ENCODE measurements around the gene RPS19.

The RPS19 gene

DNA sequence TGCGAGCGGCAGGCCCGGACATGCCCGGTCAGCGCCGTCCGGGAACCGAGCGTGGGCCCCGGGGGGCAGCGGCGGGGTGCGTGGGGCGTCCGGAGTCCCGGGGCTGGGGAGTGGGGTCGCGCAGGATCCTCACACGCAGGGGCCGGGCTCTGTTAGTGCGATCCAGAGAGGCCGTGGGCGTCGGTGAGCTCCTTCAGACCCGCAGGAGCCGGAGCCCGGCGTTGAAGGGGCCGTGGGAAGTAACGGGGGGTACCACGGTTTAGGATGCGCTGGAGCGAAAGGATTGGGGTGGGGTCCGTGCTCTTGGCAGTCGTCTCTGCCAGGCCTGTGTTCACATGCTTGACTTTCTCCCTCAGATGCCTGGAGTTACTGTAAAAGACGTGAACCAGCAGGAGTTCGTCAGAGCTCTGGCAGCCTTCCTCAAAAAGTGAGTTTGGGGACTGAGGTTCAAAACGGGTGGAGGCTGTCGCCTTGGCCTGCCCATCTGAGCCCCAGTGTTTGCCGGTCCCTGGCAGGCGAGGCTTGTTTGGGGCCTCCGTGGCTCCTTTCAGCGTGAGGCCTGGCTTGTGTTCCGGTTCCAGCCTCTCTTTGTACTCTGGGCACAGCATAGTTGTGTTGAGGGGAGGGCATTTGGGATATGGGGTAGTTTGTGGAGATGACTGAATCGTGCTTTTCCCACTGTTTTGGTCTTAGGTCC is 512 bp downstream of the RPS19 start:
- peaks cover 44% of the 10 kb centered on the region for H3K36me3 ChIP-seq (ENCODE audit: insufficient read depth, low read length)

DNA sequence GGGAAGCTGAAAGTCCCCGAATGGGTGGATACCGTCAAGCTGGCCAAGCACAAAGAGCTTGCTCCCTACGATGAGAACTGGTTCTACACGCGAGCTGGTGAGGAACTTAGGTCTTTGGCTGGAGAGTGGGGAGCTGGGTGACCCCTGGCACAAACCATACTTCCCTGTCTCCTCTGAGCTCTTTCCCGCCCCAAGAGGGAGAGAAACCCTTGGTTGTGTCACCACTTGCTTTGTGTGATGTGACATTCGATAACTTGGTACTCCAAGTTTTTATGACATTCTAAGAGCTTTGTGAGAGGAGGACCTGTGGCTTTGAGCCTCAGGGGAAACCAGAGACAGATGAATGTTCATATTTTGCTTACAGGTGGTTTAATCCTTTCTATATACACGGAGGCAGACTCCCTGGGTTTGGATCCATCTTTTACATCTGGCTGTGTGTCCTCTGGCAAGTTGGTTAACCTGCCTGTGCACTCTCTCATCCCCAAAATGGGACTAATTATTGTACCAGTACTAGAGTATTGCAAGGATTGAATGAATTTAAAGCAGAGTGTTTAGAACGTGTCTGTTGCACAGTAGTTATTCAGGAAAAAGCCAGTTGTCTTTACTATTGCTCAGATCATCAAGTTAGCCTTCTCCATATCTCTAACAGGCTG is 1.2 kb downstream of the RPS19 start:
- Histone ChIP-seq H3K27ac (ENCODE audit: low read depth, low read length) (peak overlapping the region; percentile 88), H3K9ac (ENCODE audit: low read length) (peak overlapping the region; percentile 95), H3K9me3 (ENCODE audit: low read length) (no peaks in the 10 kb centered on the region), H3K4me1 (ENCODE audit: insufficient read depth, low read length) (peaks cover 37% of the 10 kb centered on the region), H3K27me3 (ENCODE audit: control insufficient read depth in 1 of 2, insufficient read depth in 2 of 2, low read length in 2 of 2) (no peaks in the 10 kb centered on the region), H3K36me3 (ENCODE audit: insufficient read depth, low read length) (peaks cover 46% of the 10 kb centered on the region), H3K4me3 (ENCODE audit: low read depth in 1 of 2, low read length in 2 of 2) (peak overlapping the region; percentile 50 to 86)

More for the DNA sequence above, 512 bp downstream of the RPS19 start:
- peak overlapping the region; percentile 95 for H3K9ac ChIP-seq (ENCODE audit: low read length)
- H3K27me3 ChIP-seq (ENCODE audit: control insufficient read depth in 1 of 2, insufficient read depth in 2 of 2, low read length in 2 of 2), result no peaks in the 10 kb centered on the region
- peaks cover 37% of the 10 kb centered on the region for H3K4me1 ChIP-seq (ENCODE audit: insufficient read depth, low read length)
- H3K9me3 ChIP-seq (ENCODE audit: low read length), result no peaks in the 10 kb centered on the region
- H3K27ac ChIP-seq (ENCODE audit: low read depth, low read length), result peak overlapping the region; percentile 88
- H3K4me3 ChIP-seq (ENCODE audit: low read depth in 1 of 2, low read length in 2 of 2), result peak overlapping the region; percentile 50 to 86

DNA sequence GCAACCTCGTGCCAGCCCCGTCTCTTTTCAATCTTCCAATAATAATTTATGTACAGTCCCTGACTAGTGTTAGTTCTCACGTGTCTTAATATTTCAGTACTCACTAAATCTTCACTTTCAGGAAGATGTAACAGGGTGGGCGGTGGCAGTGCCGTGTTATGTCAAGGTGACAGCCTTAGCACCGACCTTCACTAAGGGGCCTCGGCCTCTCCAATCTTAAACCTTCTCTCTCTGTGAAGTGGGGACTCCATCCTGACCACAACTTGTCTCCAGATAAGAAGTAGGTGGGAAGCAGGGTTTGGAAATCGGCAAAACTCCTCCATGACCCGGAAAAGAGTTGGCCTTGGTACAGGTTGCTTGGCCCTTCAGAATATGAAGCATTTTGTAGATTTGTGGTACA is 1.8 kb downstream of the RPS19 start:
- Histone ChIP-seq H3K27me3 (ENCODE audit: control insufficient read depth in 1 of 2, insufficient read depth in 2 of 2, low read length in 2 of 2) (no peaks in the 10 kb centered on the region), H3K9ac (ENCODE audit: low read length) (peak overlapping the region; percentile 95), H3K27ac (ENCODE audit: low read depth, low read length) (peak overlapping the region; percentile 88), H3K4me3 (ENCODE audit: low read depth in 1 of 2, low read length in 2 of 2) (no peak overlapping the region), H3K4me1 (ENCODE audit: insufficient read depth, low read length) (peaks cover 37% of the 10 kb centered on the region), H3K36me3 (ENCODE audit: insufficient read depth, low read length) (peaks cover 50% of the 10 kb centered on the region), H3K9me3 (ENCODE audit: low read length) (no peaks in the 10 kb centered on the region)

DNA sequence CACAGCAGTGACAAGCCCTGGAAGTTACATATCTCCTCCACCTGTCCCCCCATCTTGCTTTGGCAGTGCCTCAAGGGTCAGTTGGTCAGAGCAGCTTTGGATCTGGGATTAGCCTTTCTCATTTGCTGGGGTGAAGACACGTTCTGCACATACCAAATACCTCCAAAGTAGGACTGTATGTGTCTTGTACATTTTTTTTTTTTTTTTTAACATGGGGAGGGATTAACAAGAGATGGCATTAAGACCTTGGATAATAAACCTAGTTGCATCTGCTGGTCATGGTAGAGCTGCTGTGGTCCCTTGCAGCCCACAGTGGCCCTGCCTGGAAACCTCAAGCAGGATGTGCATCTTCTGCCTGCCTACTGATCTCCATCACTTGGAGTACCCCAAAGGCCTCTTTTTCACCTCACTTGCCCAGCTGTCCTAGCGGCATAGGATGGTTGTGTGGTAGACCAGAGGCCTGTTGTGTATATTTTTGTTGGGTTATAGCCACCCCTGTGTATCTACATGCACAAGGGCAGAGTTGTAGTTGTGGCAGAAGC is 2.5 kb downstream of the RPS19 start:
- Histone ChIP-seq H3K27ac (ENCODE audit: low read depth, low read length) (no peak overlapping the region), H3K36me3 (ENCODE audit: insufficient read depth, low read length) (peaks cover 50% of the 10 kb centered on the region), H3K4me3 (ENCODE audit: low read depth in 1 of 2, low read length in 2 of 2) (no peak overlapping the region), H3K27me3 (ENCODE audit: control insufficient read depth in 1 of 2, insufficient read depth in 2 of 2, low read length in 2 of 2) (no peaks in the 10 kb centered on the region), H3K9me3 (ENCODE audit: low read length) (no peaks in the 10 kb centered on the region), H3K9ac (ENCODE audit: low read length) (no peak overlapping the region), H3K4me1 (ENCODE audit: insufficient read depth, low read length) (peaks cover 37% of the 10 kb centered on the region)

DNA sequence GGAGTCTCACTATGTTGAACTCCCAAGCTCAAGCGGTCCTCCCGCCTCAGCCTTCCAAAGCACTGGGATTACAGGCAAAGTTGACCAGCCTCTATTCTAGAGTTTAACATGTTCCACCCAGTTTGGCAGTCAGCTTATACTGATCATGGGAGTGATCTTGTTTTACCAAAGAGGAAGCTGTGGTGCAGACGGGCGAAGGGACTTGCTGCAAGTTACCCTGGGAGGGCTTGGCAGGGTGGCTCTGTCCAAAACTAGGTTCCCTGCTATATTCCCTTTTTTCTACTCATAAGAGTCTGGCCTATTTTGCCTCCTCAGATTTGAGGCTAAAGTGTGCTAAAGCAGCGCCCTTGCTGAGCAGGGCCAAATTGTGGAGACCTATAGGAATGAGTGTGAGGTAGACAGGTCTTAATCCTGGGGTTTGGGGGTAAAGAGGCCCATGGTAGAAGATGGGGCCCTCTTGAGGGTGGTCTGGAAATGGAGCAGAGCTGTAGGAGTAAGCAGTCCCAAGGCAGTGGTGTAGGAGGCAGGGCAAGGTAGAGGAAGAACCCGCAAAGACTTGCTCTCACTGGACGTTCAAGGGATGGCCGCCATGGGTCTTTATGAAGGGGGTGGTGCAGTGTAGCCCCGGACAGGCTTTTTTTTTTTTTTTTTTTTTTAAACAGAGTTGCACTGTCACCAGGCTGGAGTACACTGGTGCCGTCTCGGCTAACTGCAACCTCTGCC is 3.3 kb downstream of the RPS19 start:
- Histone ChIP-seq H3K27ac (ENCODE audit: low read depth, low read length) (no peak overlapping the region), H3K4me1 (ENCODE audit: insufficient read depth, low read length) (peaks cover 40% of the 10 kb centered on the region), H3K9ac (ENCODE audit: low read length) (no peak overlapping the region), H3K27me3 (ENCODE audit: control insufficient read depth in 1 of 2, insufficient read depth in 2 of 2, low read length in 2 of 2) (no peaks in the 10 kb centered on the region), H3K4me3 (ENCODE audit: low read depth in 1 of 2, low read length in 2 of 2) (no peak overlapping the region), H3K36me3 (ENCODE audit: insufficient read depth, low read length) (peaks cover 57% of the 10 kb centered on the region), H3K9me3 (ENCODE audit: low read length) (no peaks in the 10 kb centered on the region)

DNA sequence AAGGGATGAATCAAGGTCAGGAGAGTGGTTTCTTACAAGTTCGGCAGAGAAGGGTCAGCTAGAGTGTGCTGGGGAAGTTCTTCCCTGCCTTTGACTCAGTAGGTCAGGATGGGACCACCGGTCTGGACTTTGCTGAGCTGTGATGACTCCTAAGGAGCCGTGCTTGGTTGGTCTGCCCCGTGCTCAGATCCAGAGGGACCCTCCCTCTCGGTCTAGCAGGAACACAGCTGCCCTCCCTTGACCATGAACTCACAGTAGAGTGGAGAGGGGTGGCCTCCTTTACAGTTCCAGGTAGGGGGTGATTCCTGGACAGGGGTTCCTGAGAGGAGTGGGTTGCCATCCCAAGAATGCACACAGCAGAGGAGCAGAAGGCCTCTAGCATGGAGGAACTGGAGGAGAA is 4.3 kb downstream of the RPS19 start:
- no peak overlapping the region for H3K4me3 ChIP-seq (ENCODE audit: low read depth in 1 of 2, low read length in 2 of 2)
- no peak overlapping the region for H3K9ac ChIP-seq (ENCODE audit: low read length)
- H3K36me3 ChIP-seq (ENCODE audit: insufficient read depth, low read length), result peaks cover 68% of the 10 kb centered on the region

DNA sequence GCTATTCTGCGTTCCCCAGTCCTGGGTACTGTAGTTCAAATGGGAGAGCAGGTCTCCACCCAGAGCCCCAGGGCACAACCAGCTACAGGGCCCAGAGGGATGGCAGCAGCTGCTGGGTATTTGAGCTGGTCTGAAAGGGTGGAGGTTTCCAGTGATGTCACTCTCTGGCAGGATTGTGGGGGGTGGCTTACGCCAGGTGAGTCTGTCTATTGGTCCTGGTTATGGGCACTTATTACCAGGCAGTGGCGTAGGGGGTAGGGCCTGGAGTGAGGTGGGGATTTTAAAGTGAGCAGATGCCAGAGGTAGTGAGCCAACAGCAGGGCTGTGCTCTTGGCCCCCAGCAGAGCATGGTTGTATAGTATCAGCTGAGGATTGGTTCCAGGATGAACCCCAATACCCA is 6.2 kb downstream of the RPS19 start:
- H3K36me3 ChIP-seq (ENCODE audit: insufficient read depth, low read length), result peaks cover 77% of the 10 kb centered on the region

More for the DNA sequence above, 4.3 kb downstream of the RPS19 start:
- Histone ChIP-seq H3K27ac (ENCODE audit: low read depth, low read length) (no peak overlapping the region), H3K4me1 (ENCODE audit: insufficient read depth, low read length) (peaks cover 36% of the 10 kb centered on the region), H3K9me3 (ENCODE audit: low read length) (no peaks in the 10 kb centered on the region), H3K27me3 (ENCODE audit: control insufficient read depth in 1 of 2, insufficient read depth in 2 of 2, low read length in 2 of 2) (no peaks in the 10 kb centered on the region)

DNA sequence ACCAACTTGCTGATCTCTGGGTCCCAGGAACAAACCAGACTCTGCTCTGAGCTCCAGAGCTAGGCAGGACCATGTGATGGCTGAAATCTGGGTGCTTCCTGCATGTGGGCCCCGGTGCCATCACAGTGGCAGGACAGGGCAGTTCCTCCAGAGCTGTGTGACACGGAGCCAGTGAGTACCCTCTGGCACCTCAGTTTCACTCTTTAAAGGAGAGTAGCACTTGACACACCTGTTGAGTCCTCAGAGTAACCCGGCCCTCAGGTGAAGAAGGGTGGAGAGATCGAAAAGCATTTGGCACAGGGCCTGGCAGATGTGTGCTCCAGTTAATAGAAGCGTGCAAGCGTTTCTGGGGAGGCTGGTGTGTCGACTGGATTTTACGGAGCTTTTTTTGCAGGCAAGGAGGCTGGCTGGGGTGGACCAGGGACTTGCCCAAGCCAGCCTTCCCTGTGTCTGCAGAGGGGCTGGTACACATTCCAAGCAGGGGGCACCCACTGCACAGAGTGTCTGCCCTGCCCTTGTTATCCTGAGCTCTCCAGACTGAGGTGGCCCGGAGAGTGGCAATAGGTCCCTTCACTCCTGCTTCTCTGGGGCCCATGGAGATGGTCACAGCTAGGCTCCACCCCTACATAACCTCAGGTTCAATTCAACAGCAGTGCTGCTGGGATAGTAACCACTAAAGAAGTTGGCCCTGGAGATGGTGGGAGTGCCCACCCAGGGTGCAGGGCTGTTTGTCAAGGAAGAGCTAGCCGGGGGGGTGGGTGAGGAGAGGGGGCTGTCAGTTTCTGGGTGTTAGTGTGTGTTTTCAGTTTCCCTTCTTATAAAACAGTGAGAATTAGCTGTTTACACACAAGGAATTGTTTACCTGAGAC is 8.3 kb downstream of the RPS19 start:
- H3K4me3 ChIP-seq (ENCODE audit: low read depth in 1 of 2, low read length in 2 of 2), result no peak overlapping the region
- no peaks in the 10 kb centered on the region for H3K27me3 ChIP-seq (ENCODE audit: control insufficient read depth in 1 of 2, insufficient read depth in 2 of 2, low read length in 2 of 2)
- H3K27ac ChIP-seq (ENCODE audit: low read depth, low read length), result no peak overlapping the region
- H3K9ac ChIP-seq (ENCODE audit: low read length), result no peak overlapping the region
- H3K4me1 ChIP-seq (ENCODE audit: insufficient read depth, low read length), result peaks cover 9% of the 10 kb centered on the region
- peaks cover 70% of the 10 kb centered on the region for H3K36me3 ChIP-seq (ENCODE audit: insufficient read depth, low read length)
- H3K9me3 ChIP-seq (ENCODE audit: low read length), result no peaks in the 10 kb centered on the region

More for the DNA sequence above, 6.2 kb downstream of the RPS19 start:
- Histone ChIP-seq H3K27ac (ENCODE audit: low read depth, low read length) (no peak overlapping the region), H3K4me3 (ENCODE audit: low read depth in 1 of 2, low read length in 2 of 2) (no peak overlapping the region), H3K4me1 (ENCODE audit: insufficient read depth, low read length) (peaks cover 29% of the 10 kb centered on the region), H3K27me3 (ENCODE audit: control insufficient read depth in 1 of 2, insufficient read depth in 2 of 2, low read length in 2 of 2) (no peaks in the 10 kb centered on the region), H3K9ac (ENCODE audit: low read length) (no peak overlapping the region), H3K9me3 (ENCODE audit: low read length) (no peaks in the 10 kb centered on the region)

DNA sequence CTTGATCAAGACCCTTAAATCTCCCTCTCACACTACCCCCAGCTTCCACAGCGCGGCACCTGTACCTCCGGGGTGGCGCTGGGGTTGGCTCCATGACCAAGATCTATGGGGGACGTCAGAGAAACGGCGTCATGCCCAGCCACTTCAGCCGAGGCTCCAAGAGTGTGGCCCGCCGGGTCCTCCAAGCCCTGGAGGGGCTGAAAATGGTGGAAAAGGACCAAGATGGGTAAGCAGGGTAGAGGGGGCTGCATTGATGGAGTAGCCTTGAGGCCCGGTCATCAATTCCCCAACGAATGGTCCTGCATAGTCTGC is 8.9 kb downstream of the RPS19 start:
- Histone ChIP-seq H3K4me3 (ENCODE audit: low read depth in 1 of 2, low read length in 2 of 2) (no peak overlapping the region), H3K9me3 (ENCODE audit: low read length) (no peaks in the 10 kb centered on the region), H3K9ac (ENCODE audit: low read length) (no peak overlapping the region), H3K4me1 (ENCODE audit: insufficient read depth, low read length) (peaks cover 9% of the 10 kb centered on the region), H3K27me3 (ENCODE audit: control insufficient read depth in 1 of 2, insufficient read depth in 2 of 2, low read length in 2 of 2) (no peaks in the 10 kb centered on the region), H3K36me3 (ENCODE audit: insufficient read depth, low read length) (peaks cover 66% of the 10 kb centered on the region), H3K27ac (ENCODE audit: low read depth, low read length) (no peak overlapping the region)

DNA sequence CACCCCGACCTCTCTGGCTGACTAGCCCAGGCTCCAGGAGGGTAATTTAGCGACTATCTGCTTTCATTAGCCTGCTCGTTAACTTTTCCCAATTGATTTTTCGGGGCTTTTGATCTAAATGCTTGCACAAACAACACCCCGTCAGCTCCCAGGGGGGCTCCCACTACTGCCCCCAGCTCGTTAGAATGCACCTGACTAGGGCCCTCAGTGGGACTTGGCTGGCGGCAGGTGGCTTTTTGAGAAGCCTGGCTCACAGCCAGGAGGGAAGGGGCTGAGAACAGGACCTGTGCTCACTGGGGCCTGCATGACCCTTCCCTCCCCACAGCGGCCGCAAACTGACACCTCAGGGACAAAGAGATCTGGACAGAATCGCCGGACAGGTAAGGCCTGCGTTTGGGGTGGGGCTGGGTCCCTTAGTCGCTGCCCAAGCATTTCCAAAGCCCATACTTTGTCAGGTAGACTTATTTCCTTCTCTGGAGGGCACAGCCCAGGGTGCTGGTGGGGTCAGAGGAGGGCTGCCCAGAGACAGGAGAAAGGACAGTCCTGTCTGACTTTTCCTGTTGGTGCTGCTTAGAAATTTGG is 9.4 kb downstream of the RPS19 start:
- no peak overlapping the region for H3K4me3 ChIP-seq (ENCODE audit: low read depth in 1 of 2, low read length in 2 of 2)
- no peak overlapping the region for H3K27ac ChIP-seq (ENCODE audit: low read depth, low read length)
- H3K36me3 ChIP-seq (ENCODE audit: insufficient read depth, low read length), result peaks cover 60% of the 10 kb centered on the region
- H3K27me3 ChIP-seq (ENCODE audit: control insufficient read depth in 1 of 2, insufficient read depth in 2 of 2, low read length in 2 of 2), result no peaks in the 10 kb centered on the region
- H3K9me3 ChIP-seq (ENCODE audit: low read length), result no peaks in the 10 kb centered on the region
- peaks cover 4% of the 10 kb centered on the region for H3K4me1 ChIP-seq (ENCODE audit: insufficient read depth, low read length)
- no peak overlapping the region for H3K9ac ChIP-seq (ENCODE audit: low read length)

Data from muscle layer of colon (tissue), 2 donors.